Fibroblast of skin of right quadriceps (primary cell): ENCODE measurements around the gene SAMD13.
"Not testable (repeated sequence)": the region's sequence is repeated elsewhere in the genome, so short reads cannot be mapped to it uniquely, and the experiment has no call there.

Source experiments
- DNase-seq: peaks from one replicate; pipeline ENCODE4 v3.0.0-alpha.2; 2013

SAMD13 gene

DNA sequence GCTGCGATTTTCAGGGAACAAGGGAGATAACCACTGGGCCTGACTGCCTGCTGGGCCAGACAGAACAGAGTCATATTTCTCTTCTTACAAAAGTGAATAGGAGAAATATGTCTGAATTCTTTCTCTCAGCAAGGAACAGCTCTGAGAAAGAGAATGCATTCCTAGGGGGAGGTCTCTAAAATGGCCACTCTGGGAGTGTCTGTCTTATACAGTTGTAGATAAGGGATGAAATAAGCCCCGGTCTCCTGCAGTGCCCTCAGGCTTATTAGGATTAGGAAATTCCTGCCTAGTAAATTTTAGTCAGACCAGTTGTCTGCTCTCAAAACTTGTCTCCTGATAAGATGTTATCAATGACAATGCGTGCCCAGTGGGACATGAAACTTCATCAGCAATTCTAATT lies 14.1 kb upstream of the SAMD13 start:
- DNase-seq, result not testable (repeated sequence)

DNA sequence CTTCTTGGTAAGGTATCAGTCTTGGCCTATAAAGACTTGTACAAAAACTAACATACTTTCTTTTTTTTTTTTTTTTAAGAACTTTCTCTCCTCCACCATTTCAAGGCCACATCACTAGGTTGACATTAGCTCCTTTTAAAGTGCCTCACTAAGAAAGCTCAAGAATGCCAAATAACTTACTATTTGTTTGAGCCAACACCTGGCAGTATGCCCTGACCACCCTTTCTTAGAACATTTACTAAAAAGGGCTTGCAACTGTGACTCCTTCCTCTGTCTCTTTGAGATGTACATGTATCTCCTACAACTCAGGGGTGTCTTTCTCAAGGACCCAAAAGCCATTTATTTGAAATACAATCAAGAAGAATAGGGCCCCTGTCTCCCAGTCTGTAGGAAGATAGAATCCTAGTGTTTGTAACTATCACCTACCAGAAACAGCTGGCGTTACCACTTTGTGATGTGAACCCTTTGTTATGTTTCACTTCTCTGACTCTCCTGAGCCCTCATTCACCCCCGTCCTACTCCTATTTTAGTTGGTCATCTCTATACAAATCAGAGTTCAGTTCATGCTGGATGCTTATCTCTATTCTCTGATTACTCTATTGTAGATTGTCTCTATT lies 12.2 kb upstream of the SAMD13 start:
- DNase-seq, result no peak

DNA sequence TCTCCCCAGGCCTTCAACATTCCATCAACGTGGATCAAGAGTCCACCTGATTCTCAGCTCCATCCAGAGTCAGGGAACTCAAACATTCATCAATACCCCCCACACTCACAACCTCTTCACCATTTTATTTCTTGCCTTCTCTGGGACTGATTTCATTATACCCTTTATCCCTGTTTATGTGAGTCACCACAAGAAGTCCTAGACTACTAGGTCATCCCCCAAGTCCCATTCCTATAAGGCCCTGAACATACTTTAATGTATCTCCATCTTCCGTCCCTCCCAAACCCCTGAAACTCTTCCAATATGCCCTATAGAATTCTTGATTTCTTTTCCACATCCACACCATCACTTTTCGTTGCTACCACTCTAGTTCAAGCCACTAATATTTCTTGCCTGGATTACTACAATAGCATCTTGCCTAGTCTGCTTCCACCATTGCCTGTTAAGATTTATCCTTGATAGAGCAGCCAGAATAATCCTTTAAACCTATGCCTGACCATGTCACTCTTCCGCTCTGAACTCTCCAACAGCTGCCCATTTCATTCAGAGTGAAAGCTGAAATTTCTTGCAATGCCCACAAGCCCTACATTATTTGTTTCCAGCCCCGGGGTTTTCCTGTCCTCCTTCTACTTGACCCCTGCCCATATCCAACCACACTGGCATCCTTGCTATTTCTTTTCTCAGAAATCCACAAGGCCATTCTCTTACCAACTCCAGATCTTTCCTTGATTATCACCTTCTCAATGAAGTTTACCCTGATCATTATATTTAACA lies 9.4 kb upstream of the SAMD13 start:
- DNase-seq, result no peak

DNA sequence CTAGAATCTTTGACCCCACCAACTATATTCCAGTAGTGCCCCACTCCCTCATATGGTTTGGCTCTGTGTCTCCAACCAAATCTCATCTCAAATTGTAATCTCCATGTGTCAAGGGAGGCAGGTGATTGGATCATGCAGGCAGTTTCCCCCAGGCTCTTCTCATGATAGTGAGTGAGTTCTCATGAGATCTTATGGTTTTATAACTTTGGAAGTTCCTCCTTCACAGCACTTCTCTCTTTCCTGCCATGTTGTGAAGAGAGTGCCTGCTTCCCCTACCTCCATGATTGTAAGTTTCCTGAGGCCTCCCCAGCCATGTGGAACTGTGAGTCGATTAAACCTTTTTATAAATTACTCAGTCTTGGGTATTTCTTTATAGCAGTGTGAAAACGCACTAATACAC lies 7.7 kb upstream of the SAMD13 start:
- no peak for DNase-seq

DNA sequence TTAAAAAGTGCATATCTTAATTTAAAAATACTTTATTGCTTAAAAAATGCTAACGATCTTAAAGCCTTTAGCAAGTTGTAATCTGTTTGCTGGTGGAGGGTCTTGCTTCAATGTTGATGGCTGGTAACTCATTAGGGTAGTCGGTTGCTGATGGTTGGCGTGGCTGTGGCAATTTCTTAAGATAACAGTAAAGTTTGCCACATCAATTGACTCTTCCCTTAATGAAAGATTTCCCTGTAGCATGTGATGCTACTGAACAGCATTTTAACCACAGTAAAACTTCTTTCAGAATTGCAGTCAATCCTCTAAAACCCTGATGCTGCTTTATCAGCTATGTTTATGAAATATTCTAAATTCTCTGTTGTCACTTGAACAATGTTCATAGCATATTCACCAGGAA lies 6.8 kb upstream of the SAMD13 start:
- DNase-seq, result no peak

DNA sequence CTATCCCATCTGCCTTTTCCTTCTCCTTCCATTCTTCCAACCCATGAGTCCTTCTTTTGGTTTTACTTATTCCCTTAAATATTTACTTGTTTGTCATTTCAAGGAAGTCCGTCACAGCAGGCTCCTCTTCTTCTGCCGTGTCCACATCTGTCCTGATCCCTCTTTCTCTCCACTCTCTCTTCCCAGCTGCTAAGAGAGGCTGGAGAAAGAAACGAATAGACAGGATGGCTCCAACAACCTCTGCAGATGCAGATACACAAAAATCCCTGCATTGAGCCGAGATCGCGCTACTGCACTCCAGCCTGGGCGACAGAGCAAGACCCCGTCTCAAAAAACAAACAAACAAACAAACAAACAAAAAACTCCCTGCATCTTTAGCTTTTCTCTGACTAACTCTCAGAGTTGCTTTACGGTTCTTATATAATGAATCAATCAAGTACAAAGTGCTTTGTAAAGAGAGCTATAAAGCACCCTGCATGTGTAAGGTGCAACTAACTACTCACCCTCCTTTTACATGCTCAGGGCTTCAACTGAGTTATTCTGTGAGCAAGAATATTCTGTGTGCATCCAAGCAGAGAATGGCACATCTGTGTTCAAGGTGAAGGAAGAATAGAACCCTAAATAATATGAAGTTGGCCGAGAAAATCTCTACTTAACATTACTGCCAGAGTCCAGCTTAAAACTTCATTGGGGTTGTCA lies 3.8 kb upstream of the SAMD13 start:
- DNase-seq, result no peak

DNA sequence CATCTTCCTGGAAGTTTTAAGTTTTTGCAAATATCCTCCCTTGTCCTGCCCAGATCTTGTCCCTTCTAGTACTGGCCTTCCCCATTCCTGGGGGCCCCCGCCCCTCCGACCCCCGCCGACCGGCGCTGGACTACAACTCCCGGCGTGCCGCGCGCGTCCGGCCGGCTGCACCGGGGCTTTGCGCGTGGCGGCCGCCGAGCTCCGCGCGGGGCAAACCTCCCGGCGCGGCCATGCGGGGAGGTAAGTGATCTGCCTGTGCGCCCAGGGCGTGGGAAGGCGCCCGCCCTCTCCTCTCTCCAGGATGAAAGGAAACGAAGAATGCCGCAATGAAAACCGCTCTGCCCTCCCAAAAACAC lies 3.2 kb upstream of the SAMD13 start:
- DNase-seq, result peak; percentile 21

DNA sequence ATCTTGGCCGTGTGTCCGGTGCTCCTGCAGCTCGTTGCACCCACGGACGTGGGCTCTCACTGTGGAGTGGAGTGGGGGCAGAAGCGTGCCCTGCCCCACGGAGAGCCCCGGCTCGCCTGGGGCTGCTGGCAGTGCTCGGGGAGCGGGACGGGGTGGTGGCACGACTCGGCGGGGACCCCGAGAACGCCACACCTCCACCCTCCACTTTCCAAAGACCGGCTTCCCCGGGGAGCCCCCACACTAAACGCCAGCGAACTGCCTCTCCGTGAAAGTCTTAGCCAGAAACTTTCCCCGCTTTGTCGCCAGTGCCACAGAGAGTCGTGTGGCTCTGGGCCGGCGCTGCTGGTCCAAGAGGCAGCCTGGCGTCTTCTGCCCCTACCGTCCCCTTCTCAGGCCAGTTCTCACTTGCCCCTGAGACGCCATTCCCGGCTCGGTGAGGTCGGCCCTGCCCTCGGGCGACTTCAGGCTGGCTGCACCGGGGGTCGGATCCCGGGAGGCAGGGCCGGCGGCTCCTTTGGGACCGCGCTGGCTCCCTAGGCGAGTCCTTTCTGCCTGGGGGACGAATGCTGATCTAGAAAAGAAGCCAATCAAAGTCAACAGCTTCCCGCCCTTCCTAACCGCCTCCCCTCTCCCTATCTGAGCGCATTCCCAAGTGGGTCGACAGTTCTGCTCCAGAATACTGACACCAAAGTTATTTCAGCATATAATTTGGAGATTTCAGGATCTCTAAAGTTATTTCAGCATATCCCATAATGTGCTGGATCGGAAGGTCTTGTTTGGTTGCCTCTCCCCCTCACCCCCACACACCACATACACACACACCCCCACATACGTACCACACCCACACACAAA lies 2.6 kb upstream of the SAMD13 start:
- peak; percentile 21 for DNase-seq

DNA sequence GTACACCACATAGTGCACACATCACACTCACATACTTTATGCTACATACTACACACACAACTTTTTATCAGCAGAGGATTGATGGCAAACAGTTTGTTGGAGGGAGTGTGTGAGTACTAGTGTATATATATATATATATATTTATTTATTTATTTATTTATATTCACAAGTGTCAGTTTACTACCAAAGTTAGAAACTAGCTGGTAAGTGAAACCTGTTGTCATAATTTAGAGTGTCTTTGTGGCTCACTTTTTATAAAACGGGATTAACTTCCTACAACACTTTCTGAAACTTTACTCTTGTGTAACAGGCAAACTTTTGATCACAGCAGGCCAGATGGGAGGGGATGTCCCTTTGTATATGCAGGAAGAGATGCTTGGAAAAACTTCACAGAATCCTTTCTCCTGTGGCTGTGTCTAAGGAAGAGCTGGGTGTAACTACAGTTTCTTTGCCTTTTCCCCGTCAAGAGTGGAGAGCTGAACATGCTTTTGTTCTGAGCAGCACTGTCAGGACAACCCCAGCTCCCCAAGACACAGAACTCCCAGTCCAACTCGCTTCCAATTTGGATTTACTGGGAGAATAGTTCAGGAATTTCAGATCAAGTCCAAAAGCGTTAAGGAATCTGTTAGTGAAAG lies 1.9 kb upstream of the SAMD13 start:
- DNase-seq, result no peak

DNA sequence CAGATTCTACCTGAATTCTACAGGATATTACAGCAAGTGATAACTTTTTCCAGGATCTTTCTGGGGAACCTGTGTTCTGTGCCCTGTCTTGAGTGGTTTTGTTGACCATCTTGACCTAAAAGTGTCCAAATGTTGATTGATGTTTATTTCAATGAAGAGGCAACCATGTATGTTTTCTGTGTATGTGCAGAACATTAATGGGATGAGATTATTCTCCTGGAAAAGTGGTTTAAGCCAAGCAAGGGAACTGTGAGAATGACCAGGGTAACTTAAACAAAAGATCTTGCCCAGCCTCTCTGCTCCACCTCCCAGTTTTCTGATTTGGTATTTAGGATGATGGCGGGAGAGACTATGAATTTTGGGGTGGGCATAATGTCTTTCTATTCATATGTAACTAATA lies 1.0 kb upstream of the SAMD13 start:
- DNase-seq, result no peak

DNA sequence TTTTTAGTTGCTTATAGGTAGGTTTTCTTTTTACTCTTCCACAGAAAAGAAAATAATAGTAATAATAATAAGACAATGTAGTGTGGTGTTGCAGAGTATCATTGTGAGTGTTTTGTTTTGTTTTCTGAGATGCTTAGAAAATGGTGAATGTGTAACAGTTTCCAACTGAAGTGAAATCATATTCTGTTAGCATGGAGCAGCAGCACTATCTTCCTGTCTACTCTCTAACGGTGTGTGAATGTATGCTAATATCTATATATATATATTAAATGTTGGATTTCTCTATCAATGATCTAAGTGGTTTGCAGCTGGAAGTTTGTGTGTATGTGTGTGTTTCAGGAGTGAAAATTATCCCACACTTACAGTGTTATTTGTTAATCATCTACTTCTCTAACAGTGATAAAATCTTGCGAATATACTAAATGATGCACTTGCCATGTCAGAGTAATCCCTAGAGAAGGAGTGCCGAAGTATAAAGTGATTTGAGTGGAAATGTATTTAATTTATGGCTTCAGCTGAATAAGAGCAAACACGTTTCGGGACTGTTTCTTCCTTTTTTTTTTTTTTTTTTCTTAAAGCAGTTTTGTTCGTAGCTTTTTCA lies 377 bp downstream of the SAMD13 start:
- DNase-seq, result no peak

DNA sequence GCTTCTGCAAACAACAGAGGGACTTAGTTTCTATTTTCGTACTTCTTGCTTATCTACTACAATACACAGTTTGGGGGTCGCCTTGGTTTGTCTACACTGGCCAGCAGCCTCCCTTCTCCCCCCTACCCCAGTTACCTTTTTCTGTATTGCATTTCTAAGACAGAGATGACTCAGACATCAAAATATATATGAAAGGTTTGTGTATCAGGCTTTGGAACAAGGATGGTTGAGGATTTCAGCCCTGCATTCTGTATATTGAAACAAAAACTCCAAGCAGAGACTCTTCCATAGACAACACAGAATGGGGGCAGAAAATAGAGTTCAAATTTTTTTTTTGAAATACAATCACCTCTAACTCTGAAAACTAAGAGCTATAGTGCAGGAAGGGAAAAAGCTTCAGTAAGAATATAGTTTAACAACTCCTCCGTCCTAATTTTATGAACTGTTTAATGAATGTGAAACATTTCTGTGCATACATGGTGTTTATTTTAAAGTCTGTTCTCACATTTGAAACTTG lies 1.9 kb downstream of the SAMD13 start:
- DNase-seq, result no peak

DNA sequence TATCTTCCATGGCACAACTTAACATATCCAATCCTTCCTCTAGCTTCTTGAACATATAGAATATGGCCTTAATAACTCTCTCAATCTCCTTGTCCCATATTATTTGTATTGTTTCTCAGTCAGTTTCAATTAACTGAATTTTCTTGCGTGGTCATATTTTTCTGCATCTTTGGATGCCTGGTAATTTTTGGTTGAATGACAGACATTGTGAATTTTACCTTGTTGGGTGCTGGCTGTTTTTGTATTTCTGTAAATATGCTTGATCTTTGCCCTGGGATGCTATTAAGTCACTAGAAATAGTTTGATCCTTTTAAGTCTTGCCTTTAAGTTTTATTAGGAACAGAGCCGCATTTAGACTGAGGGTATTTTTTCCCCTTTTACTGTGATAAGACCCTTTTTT lies 5.9 kb downstream of the SAMD13 start:
- no peak for DNase-seq

DNA sequence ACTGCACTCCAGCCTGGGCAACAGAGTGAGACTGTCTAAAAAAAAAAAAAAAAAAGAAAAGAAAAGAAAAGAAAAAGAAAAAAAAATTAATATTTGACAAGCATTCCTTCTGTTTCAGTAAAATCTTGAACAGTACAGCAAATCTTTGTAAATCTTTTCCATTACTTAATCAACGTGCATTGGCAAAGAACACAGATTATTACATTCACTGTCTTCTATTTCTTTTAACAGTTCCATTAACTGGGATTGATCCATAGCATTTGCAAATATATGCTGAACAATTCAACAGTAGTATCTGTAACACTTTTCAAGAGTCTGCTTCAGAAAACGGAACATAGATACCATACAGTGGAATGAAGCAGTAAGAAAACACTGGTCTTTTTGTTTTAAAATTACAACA lies 9.8 kb downstream of the SAMD13 start:
- DNase-seq, result no peak

DNA sequence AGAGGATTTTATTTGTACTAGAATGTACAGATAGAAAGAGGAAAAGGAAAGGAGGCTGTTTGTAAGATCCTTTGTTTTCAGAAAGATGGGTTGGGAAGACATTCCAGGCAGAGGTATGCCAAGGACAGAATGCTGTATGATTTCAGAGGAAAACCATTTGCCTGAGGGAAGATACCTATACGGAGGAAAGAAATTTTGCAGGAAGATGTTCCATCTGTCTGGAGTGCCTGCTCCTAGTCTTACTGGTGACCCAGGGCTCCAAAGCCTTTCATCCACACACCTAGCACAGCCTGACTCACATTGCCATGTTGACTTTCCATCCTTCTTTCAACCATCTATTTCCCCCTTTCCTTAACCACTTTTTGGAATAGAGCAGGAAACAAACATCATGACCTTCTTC lies 18.2 kb downstream of the SAMD13 start:
- no peak for DNase-seq

DNA sequence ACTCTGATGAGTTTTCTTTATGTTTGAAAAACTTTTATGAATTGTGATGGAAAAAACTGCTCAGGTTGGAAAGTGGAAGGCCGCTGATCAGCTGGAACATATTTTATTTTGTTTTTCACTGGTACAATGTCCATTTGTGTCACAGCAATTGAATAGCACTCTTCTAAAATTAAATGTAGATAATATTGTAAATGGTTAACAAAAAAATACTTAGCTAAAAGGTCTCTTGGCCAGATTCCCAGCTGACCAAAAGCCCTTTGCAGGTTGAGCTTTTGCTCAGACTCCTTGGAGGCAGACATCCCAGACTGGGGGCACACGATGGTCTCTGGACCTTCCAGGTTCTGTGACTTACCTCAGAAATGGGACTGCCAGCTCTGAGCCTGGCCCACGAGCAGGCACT lies 26.3 kb downstream of the SAMD13 start:
- DNase-seq, result no peak

DNA sequence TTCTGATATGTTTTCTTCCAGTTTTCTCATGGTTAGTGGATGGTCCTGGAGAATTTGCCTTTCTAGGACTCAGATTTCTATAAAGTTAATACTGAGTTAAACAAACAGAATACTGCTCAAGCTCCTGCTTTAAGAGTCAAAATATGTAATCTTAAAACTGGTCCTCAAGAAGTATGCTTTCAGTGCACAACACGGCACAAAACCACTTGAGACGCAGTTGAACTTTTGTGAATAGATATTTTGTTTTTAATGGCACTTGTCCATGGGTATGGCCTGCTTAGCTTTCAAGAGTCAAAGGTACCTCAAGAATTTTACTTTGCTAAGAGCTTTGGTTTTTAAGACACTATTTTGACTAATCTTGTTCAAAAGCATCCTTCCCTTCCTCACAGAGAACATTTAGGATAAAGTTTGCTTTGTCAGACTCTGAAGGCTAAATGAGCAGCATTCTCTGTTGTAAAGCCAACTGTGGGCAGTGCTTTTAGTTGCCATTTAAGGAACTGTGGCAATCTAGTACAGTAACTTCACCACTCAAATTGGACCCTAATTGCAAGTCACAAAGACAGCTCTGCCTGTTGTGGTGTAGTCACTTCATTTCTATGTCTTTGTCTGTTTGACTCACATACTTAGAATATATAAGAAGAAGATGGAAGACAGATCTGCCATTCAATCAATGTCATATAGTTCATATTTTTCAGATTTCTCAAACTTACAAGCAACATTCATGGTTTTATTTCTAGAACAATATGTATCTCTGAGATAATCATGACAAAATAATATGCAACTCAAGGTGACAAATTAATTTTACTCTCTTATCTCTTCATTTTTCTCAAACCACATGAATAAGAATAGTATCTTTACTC lies 28.8 kb downstream of the SAMD13 start:
- no peak for DNase-seq

DNA sequence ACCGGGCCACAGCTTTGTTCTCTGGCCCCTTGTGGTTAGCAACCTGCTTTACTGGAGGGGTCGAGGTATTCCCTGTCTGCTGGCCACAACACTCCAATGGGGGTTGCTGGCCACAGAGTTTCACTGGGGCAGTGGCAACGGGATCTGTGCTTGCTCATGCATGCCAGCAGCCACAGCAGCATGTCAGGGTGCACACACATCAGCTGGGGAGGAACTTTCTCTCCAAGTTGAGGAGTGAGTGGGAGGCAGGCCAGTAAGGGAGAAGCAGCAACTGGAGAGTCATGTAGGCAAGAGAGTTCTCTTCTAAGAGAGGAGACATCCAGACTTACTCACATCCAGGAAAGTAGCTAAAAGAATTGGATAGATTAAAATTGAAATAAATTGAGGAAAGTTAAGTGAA lies 38.0 kb downstream of the SAMD13 start:
- no peak for DNase-seq

DNA sequence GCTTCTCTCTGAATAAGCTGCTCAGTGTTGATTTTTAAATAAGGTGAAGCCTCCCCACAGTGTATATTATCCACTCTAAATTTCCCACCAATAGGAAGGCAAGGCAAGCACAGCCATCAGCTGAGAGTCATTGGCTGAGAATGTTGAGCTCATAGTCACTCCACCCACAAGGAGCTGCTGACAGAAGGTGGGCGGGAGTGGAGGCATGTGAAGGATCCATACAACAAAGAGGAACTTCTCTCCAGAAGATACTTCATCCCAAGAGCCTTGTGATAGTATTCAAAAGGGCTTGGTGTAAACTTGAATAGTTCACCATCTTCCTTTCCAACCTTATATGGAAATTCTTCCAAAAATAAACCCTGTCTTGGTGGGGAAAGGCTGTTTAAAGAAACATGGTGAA lies 42.8 kb downstream of the SAMD13 start:
- peak; percentile 63 for DNase-seq

DNA sequence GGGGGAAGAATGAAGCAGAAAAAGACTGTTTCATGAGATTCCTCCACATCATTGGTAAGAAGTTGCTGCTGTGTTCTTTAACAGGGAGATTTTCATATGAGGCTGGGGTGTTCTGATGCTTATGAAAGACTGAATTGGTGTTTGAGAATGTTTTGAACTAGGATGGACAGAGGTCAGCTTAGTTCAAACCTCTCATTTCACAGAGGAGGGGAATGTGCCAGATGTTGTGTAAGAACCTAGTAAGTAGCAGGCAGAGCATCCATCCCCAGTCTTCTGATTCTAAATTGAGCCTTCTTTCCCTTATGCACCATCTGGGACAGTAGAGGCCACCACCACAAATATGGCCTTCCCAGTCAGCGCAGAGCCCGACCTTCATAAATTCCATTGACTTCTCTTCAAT lies 43.7 kb downstream of the SAMD13 start:
- no peak for DNase-seq

DNA sequence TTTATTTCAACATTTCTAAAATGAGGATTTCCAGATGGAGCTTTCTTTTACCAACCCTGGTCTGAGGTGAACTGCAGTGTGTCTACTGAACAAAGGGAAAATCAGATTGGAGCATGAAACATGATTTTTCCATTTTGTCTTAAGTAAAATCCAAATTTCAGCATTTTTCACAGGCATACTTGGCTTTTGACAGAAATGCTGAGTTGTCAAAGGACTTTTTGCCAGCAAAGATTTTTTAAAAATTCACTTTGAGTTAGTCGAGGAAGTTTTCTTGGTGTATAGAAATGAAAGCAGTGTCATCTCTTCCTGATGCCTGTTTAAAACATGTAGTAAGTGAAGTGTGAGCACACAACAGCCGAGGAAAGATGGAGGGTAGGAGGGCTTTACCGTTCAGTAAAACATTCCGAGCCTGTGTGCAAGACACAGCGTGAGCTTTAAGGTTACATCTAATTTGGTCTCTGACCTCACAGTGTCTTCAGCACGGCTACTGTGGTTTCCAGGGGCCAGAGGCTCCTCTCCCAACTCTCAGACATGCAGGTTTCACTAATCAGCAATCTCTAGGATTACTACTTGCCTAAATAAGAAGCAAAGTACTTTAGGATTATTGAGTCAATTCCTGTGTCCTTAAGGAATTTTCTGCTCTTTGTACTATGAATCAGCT lies 45.9 kb downstream of the SAMD13 start:
- DNase-seq, result peak; percentile 42
